ENCODE data around the gene PAMR1.

DNA sequence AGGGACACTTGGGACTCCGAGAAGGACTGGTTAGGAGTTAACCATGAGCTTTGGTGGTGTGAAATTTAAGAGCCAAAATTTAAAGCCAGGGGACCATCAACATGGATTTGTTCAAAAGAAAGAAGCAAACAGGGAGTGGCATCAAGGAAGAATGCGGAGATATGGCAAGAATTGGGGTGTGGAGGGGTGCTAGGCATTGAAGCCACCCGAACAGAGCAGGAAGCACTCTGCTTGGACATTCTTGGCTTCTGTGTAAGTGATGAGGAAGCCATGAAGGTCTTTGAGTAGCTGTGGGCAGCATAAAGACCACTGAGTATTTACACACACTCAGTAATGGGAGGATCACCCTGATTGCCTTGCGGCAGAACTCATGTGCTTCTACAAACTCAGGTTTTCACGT is 27.2 kb upstream of the PAMR1 start:
- TF ChIP-seq, protein P1, sequence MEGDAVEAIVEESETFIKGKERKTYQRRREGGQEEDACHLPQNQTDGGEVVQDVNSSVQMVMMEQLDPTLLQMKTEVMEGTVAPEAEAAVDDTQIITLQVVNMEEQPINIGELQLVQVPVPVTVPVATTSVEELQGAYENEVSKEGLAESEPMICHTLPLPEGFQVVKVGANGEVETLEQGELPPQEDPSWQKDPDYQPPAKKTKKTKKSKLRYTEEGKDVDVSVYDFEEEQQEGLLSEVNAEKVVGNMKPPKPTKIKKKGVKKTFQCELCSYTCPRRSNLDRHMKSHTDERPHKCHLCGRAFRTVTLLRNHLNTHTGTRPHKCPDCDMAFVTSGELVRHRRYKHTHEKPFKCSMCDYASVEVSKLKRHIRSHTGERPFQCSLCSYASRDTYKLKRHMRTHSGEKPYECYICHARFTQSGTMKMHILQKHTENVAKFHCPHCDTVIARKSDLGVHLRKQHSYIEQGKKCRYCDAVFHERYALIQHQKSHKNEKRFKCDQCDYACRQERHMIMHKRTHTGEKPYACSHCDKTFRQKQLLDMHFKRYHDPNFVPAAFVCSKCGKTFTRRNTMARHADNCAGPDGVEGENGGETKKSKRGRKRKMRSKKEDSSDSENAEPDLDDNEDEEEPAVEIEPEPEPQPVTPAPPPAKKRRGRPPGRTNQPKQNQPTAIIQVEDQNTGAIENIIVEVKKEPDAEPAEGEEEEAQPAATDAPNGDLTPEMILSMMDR (conservative IDR thresholded peaks at IDR 0.05; ENCODE audit: low read depth, low read length) = no peak
- TF ChIP-seq EZH2 (IDR thresholded peaks at IDR 0.05; ENCODE audit: borderline replicate concordance, low read depth, low read length, poor library complexity, severe bottlenecking) = no peak

Measured in A673 (cell line).